Measurements from ENCODE around the gene GANAB. TPM values are rescaled to one million over a fixed set of nuclear protein-coding genes. Genes with fewer than 3 reads are reported as not detected.
"Not testable (repeated sequence)": the region's sequence is repeated elsewhere in the genome, so short reads cannot be mapped to it uniquely, and the experiment has no call there.

GANAB gene
- 100 to 1,000 TPM; 106 to 210 (median 152) TPM for total RNA-seq
- polyA plus RNA-seq: 10 to 100 TPM; 88.1 to 93.1 TPM

- peak; percentile 77 for FAIRE-seq
Measured at GRCh38 chr11:62645946-62646824, at the start of gene GANAB. TSS of gene GANAB (minus strand) at chr11:62646613. CDS start at chr11:62646599, 14 bp downstream.

GRCh38 chr11:62694455-62695167 lies 48.2 kb upstream of the GANAB start:
- Histone ChIP-seq H3K4me1 (peaks cover 0 to 3% (median 0%) of the 10 kb centered on the region in 3 donors), H3K27me3 (no peaks in the 10 kb centered on the region), H3K9me3 (no peaks in the 10 kb centered on the region), H3K4me3 (no peak overlapping the region), H3K36me3 (peaks cover 0 to 18% (median 0%) of the 10 kb centered on the region in 3 donors), H3K27ac (no peak overlapping the region)
- 44 to 52% methylated on average over 14 of the region's 14 CpGs for WGBS, 2 donors
- DNase-seq (peak; percentile 68 to 81 (median 78)), FAIRE-seq (no peak), ATAC-seq (peak; percentile 77 to 96 (median 92))
- TF ChIP-seq CTCF (IDR thresholded peaks at IDR 0.05): peak; percentile 42 to 75 (median 68)
- intact Hi-C loops (cut with DNase I): loop anchor here in 1 of 3 donors (10.0 kb wide), 1 partner anchor 300 kb away; no protein-coding TSS in a partner anchor

More at GRCh38 chr11:62645946-62646824, at the start of gene GANAB:
- peak; percentile 99 for DNase-seq
- intact Hi-C loops (cut with DNase I): no loop called here
- 0 to 1% methylated on average over 67 to 73 of the region's 73 CpGs for WGBS, 2 donors
- Histone ChIP-seq H3K27ac (peak within 1 kb of the TSS; percentile 75 to 87 (median 84)), H3K9me3 (no peaks in the 10 kb centered on the region), H3K27me3 (no peaks in the 10 kb centered on the region), H3K36me3 (peaks cover 0 to 14% (median 3%) of the 10 kb centered on the region in 3 donors), H3K4me1 (peaks cover 6 to 13% (median 8%) of the 10 kb centered on the region in 3 donors), H3K4me3 (peak within 1 kb of the TSS; percentile 82 to 98 (median 92))
- peak; percentile 97 to 99 (median 98) for ATAC-seq
- no peak for TF ChIP-seq CTCF (IDR thresholded peaks at IDR 0.05)

- H3K27ac ChIP-seq, DNase-seq, H3K9me3 ChIP-seq, ATAC-seq, H3K4me1 ChIP-seq, H3K4me3 ChIP-seq, FAIRE-seq, H3K27me3 ChIP-seq: not testable (repeated sequence)
- 82 to 96% methylated on average over 3 to 4 of the region's 4 CpGs for WGBS, 2 donors
- H3K36me3 ChIP-seq: peaks cover 0 to 18% (median 0%) of the 10 kb centered on the region in 3 donors
- intact Hi-C loops (cut with DNase I): loop anchor here in 1 of 3 donors (10.0 kb wide), 1 partner anchor 299 kb away; no protein-coding TSS in a partner anchor
Measured at GRCh38 chr11:62693624-62694023, 47.2 kb upstream of the GANAB start.

GRCh38 chr11:62689421-62690183 lies 43.2 kb upstream of the GANAB start, which contains the start of gene LRRN4CL:
TSS of gene LRRN4CL (minus strand) at chr11:62689530. CDS start at chr11:62688508, 1,022 bp downstream.
- WGBS, 2 donors: 52 to 54% methylated on average over 11 of the region's 11 CpGs
- H3K27ac ChIP-seq: no peak within 1 kb of the TSS
- FAIRE-seq: no peak
- H3K36me3 ChIP-seq: peaks cover 0 to 18% (median 0%) of the 10 kb centered on the region in 3 donors
- H3K9me3 ChIP-seq: no peaks in the 10 kb centered on the region
- H3K4me3 ChIP-seq: no peak within 1 kb of the TSS
- TF ChIP-seq CTCF (IDR thresholded peaks at IDR 0.05): no peak
- no peaks in the 10 kb centered on the region for H3K4me1 ChIP-seq
- ATAC-seq: peak; percentile 31 to 70 (median 68)
- intact Hi-C loops (cut with DNase I): loop anchor here in 1 of 3 donors (10.0 kb wide), 1 partner anchor 295 kb away; no protein-coding TSS in a partner anchor
- peak in 1 of 6 donors; percentile 45 for DNase-seq
- H3K27me3 ChIP-seq: no peaks in the 10 kb centered on the region

Data from pancreas (tissue), 10 donors.